GM21717 (cell line): ENCODE data around the gene NDUFS8.

Experiments
- ATAC-seq: cut with Tn5 transposase; IDR thresholded peaks from one replicate; pipeline ENCODE4 v1.9.1; 2021; ENCODE audit warnings: mild to moderate bottlenecking, moderate library complexity; ENCODE audit not compliant: unreplicated experiment

NDUFS8 gene

GRCh38 chr11:68074584-68075352, 44.3 kb downstream of the NDUFS8 start:
- ATAC-seq = no peak

GRCh38 chr11:68076371-68077042, 46.0 kb downstream of the NDUFS8 start:
- no peak for ATAC-seq

- ATAC-seq = no peak
Measured at GRCh38 chr11:68077617-68078582, 47.4 kb downstream of the NDUFS8 start.

GRCh38 chr11:68080860-68081259, 50.4 kb downstream of the NDUFS8 start:
- ATAC-seq = no peak

- no peak for ATAC-seq
Measured at GRCh38 chr11:68081691-68082090, 51.2 kb downstream of the NDUFS8 start.

GRCh38 chr11:68082481-68082880, 52.0 kb downstream of the NDUFS8 start:
- ATAC-seq = no peak

GRCh38 chr11:68083517-68083916, 53.0 kb downstream of the NDUFS8 start:
- no peak for ATAC-seq
